8988T (cell line): ENCODE measurements around the gene LRRC8B.

ENCODE experiments used
- DNase-seq: peaks from one replicate; pipeline ENCODE4 v3.0.0; 2011

The LRRC8B gene

GRCh38 chr1:89548122-89548857 is 23.7 kb downstream of the LRRC8B start:
- DNase-seq: no peak

GRCh38 chr1:89550995-89551394 is 26.4 kb downstream of the LRRC8B start:
- DNase-seq: no peak

GRCh38 chr1:89552471-89553081 is 27.9 kb downstream of the LRRC8B start:
- DNase-seq: no peak

- no peak for DNase-seq
Observed at GRCh38 chr1:89553157-89553556, 28.5 kb downstream of the LRRC8B start.

- no peak for DNase-seq
Observed at GRCh38 chr1:89555550-89555949, 30.9 kb downstream of the LRRC8B start.

GRCh38 chr1:89556726-89557444 is 32.3 kb downstream of the LRRC8B start:
- no peak for DNase-seq

GRCh38 chr1:89557445-89557825 is 32.8 kb downstream of the LRRC8B start:
- DNase-seq: no peak

- no peak for DNase-seq
Observed at GRCh38 chr1:89557956-89558355, 33.3 kb downstream of the LRRC8B start.

- DNase-seq: no peak
Observed at GRCh38 chr1:89563957-89564604, 39.5 kb downstream of the LRRC8B start.

- no peak for DNase-seq
Observed at GRCh38 chr1:89565521-89565920, 40.9 kb downstream of the LRRC8B start.

- no peak for DNase-seq
Observed at GRCh38 chr1:89566761-89567174, 42.1 kb downstream of the LRRC8B start.

- no peak for DNase-seq
Observed at GRCh38 chr1:89567797-89568196, 43.2 kb downstream of the LRRC8B start.

GRCh38 chr1:89573410-89573809 is 48.8 kb downstream of the LRRC8B start:
- no peak for DNase-seq

GRCh38 chr1:89574621-89575020 is 50.0 kb downstream of the LRRC8B start:
- DNase-seq: no peak

GRCh38 chr1:89575207-89575606 is 50.6 kb downstream of the LRRC8B start:
- DNase-seq: no peak

- no peak for DNase-seq
Observed at GRCh38 chr1:89576013-89576412, 51.4 kb downstream of the LRRC8B start.

GRCh38 chr1:89578151-89578550 is 53.5 kb downstream of the LRRC8B start:
- no peak for DNase-seq

GRCh38 chr1:89578946-89579684 is 54.5 kb downstream of the LRRC8B start:
- DNase-seq: no peak

- DNase-seq: no peak
Observed at GRCh38 chr1:89580036-89580435, 55.4 kb downstream of the LRRC8B start.

GRCh38 chr1:89581859-89582258 is 57.2 kb downstream of the LRRC8B start:
- no peak for DNase-seq

- DNase-seq: no peak
Observed at GRCh38 chr1:89582571-89582970, 57.9 kb downstream of the LRRC8B start.

GRCh38 chr1:89584211-89584610 is 59.6 kb downstream of the LRRC8B start:
- DNase-seq: no peak

- DNase-seq: no peak
Observed at GRCh38 chr1:89584781-89585180, 60.2 kb downstream of the LRRC8B start.
